Subcutaneous abdominal adipose tissue (tissue), 5 donors: ENCODE data around the gene ARID3A.

Source experiments
- H3K27ac ChIP-seq: one replicate; pipeline ENCODE4 v1.7.0; 2013; ENCODE audit warnings: low read depth, mild to moderate bottlenecking, inconsistent platforms, low read length, moderate library complexity
- H3K27me3 ChIP-seq, 5 donors: one replicate each; pipeline ENCODE4 v1.7.0; 2013; ENCODE audit warnings: low read length in 5 of 5, inconsistent platforms in 1 of 5; ENCODE audit not compliant: control insufficient read depth in 5 of 5, insufficient read depth in 4 of 5
- H3K36me3 ChIP-seq, 5 donors: one replicate each; pipeline ENCODE4 v1.7.0; 2013; ENCODE audit warnings: low read length in 5 of 5; ENCODE audit not compliant: control insufficient read depth in 5 of 5, insufficient read depth in 5 of 5
- H3K4me1 ChIP-seq, 5 donors: one replicate each; pipeline ENCODE4 v1.7.0; 2013; ENCODE audit warnings: low read length in 5 of 5, mild to moderate bottlenecking in 3 of 5, moderate library complexity in 1 of 5; ENCODE audit not compliant: control insufficient read depth in 5 of 5, insufficient read depth in 5 of 5
- H3K4me3 ChIP-seq, 5 donors: one replicate each; pipeline ENCODE4 v1.7.0; 2013; ENCODE audit warnings: low read length in 5 of 5, low read depth in 1 of 5
- H3K9ac ChIP-seq, 5 donors: one replicate each; pipeline ENCODE4 v1.7.0; 2013; ENCODE audit warnings: low read length in 5 of 5, mild to moderate bottlenecking in 4 of 5, moderate library complexity in 3 of 5
- H3K9me3 ChIP-seq, 5 donors: one replicate each; pipeline ENCODE4 v1.7.0; 2013; ENCODE audit warnings: low read length in 5 of 5; ENCODE audit not compliant: control insufficient read depth in 5 of 5
- donor health status: healthy.
- donor health status: healthy.
- donor health status: healthy.
- donor health status: healthy.
- donor health status: healthy.

Gene ARID3A

DNA sequence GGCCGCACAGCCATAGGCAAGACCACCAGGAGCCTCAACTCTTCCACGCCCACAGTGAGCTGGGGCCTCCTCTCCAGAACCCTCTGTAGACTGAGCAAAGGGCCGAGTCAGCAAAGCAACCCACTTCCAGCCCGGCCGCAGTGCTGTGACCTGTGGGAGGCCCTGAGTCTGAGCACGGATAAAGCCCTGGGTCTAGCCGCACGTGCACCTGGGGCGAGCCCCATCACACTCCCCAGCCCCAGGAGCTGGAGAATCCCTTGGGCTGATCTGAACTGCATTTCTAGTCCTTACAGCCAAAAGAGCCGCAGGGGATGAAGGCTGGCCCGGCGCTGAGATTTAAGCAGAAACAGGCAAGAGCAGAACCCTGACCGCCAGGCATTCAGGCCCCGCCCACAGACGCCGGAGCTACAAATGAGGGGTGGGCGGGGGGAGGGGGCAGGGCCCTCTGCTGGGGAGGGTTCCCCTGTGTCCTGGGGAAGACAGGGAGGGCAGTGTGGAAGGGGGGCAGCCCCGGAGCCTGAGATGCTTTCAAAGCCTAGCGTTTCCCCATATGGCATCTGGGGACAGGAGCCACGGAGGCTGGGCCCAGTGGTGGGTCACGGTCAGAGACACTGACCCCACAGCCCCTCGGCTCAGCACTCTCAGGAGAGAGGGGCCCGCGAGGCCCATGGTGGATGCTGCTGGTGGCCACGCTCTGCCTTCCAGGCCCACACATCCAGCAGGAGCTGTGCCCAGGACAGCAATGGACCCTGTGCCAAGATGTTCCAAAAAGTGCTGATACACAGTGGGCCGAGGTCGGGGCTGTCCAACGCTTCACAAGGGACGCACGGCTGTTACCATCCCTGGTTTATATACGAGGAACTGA lies 90.2 kb downstream of the ARID3A start:
- H3K9ac ChIP-seq = peak overlapping the region in 1 of 5 donors; percentile 48
- no peak overlapping the region for H3K27ac ChIP-seq
- no peaks in the 10 kb centered on the region for H3K9me3 ChIP-seq
- peaks cover 0 to 36% (median 28%) of the 10 kb centered on the region in 5 donors for H3K36me3 ChIP-seq
- no peaks in the 10 kb centered on the region for H3K27me3 ChIP-seq
- H3K4me3 ChIP-seq = peak overlapping the region in 3 of 5 donors; percentile 4 to 40 (median 17)
- peaks cover 13 to 60% (median 51%) of the 10 kb centered on the region in 5 donors for H3K4me1 ChIP-seq

- H3K36me3 ChIP-seq = peaks cover 0 to 30% (median 24%) of the 10 kb centered on the region in 5 donors
- peak overlapping the region in 3 of 5 donors; percentile 4 to 40 (median 17) for H3K4me3 ChIP-seq
- no peak overlapping the region for H3K27ac ChIP-seq
- no peaks in the 10 kb centered on the region for H3K27me3 ChIP-seq
- peak overlapping the region in 3 of 5 donors; percentile 1 to 48 (median 44) for H3K9ac ChIP-seq
- H3K9me3 ChIP-seq = no peaks in the 10 kb centered on the region
- peaks cover 13 to 63% (median 51%) of the 10 kb centered on the region in 5 donors for H3K4me1 ChIP-seq
These were observed 90.8 kb downstream of the ARID3A start for GRCh38 chr19:1016647-1017114.

- peak overlapping the region; percentile 16 for H3K27ac ChIP-seq
- peak overlapping the region in 2 of 5 donors; percentile 1 to 48 for H3K9ac ChIP-seq
- H3K9me3 ChIP-seq = no peaks in the 10 kb centered on the region
- no peaks in the 10 kb centered on the region for H3K27me3 ChIP-seq
- peaks cover 0 to 23% (median 18%) of the 10 kb centered on the region in 5 donors for H3K36me3 ChIP-seq
- H3K4me1 ChIP-seq = peaks cover 13 to 65% (median 51%) of the 10 kb centered on the region in 5 donors
- peak overlapping the region in 2 of 5 donors; percentile 17 to 40 for H3K4me3 ChIP-seq
These were observed 91.5 kb downstream of the ARID3A start for GRCh38 chr19:1017115-1017905.

DNA sequence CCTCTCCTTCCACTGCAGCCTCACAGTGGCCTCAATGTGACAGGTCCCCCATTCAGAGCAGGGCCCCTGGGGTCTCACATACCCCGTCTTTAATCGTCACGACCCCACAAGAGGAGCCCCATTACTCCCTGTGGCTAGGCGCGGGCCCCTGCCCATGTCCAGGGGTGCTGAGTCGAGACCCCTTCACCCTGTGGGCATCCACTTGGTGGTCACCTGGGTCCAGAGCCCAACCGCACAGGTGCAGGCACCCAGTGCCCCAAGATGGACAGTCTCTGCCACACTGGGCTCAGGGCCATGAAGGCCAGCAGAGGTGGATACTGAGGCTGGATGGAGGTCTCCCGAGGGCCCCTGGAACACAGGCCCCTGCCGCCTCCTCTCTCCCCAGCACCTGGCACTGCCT lies 92.1 kb downstream of the ARID3A start:
- H3K27ac ChIP-seq = no peak overlapping the region
- H3K9me3 ChIP-seq = no peaks in the 10 kb centered on the region
- H3K4me3 ChIP-seq = no peak overlapping the region
- peak overlapping the region in 3 of 5 donors; percentile 22 to 58 (median 48) for H3K9ac ChIP-seq
- peaks cover 0 to 18% (median 13%) of the 10 kb centered on the region in 5 donors for H3K36me3 ChIP-seq
- no peaks in the 10 kb centered on the region for H3K27me3 ChIP-seq
- H3K4me1 ChIP-seq = peaks cover 13 to 65% (median 51%) of the 10 kb centered on the region in 5 donors

GRCh38 chr19:1018393-1018792 lies 92.6 kb downstream of the ARID3A start:
- Histone ChIP-seq H3K4me1 (peaks cover 13 to 65% (median 51%) of the 10 kb centered on the region in 5 donors), H3K27ac (no peak overlapping the region), H3K36me3 (peaks cover 0 to 13% (median 8%) of the 10 kb centered on the region in 5 donors), H3K4me3 (no peak overlapping the region), H3K9ac (peak overlapping the region in 1 of 5 donors; percentile 58), H3K27me3 (no peaks in the 10 kb centered on the region), H3K9me3 (no peaks in the 10 kb centered on the region)

DNA sequence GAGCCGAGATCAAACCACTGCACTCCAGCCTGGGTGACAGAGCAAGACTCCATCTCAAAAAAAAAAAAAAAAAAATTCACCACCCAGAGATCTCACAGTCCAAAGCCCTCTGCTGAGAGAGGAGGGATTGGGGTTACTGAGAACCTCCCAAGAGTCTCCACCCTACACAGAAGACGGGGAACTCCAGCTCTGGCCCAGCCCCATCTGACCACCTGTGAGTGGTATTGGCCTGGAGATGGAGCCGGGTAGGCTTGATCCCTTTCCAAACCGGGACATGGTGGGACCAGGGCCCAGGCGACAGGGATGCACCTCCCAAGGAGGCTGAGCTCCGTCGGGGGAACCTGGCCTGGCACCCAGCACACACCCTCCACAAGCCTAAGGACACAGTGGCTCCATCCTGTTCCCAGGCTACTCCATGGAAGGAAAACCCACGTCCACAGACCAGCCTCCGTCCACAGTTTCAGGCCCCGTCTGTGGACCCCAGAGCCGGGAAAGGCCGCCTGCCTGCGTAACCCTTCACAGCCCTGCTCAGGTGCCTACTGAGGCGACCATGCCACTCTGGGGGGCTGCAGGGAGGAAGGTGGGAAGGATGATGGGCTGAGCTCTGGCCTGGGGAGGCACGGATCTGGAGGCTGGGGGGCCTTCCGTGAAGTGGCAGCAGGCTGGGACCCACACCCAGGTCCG lies 93.2 kb downstream of the ARID3A start:
- Histone ChIP-seq H3K4me3 (peak overlapping the region; percentile 40 to 94 (median 84)), H3K4me1 (peaks cover 13 to 65% (median 51%) of the 10 kb centered on the region in 5 donors), H3K27ac (peak overlapping the region; percentile 62), H3K9me3 (no peaks in the 10 kb centered on the region), H3K36me3 (peaks cover 0 to 6% (median 1%) of the 10 kb centered on the region in 5 donors), H3K9ac (peak overlapping the region in 4 of 5 donors; percentile 63 to 96 (median 94)), H3K27me3 (no peaks in the 10 kb centered on the region)

GRCh38 chr19:1019616-1019961 lies 93.8 kb downstream of the ARID3A start:
- H3K9ac ChIP-seq = peak overlapping the region in 4 of 5 donors; percentile 63 to 96 (median 94)
- H3K9me3 ChIP-seq = no peaks in the 10 kb centered on the region
- H3K4me3 ChIP-seq = peak overlapping the region; percentile 80 to 94 (median 89)
- H3K27me3 ChIP-seq = no peaks in the 10 kb centered on the region
- peak overlapping the region; percentile 62 for H3K27ac ChIP-seq
- peaks cover 13 to 64% (median 51%) of the 10 kb centered on the region in 5 donors for H3K4me1 ChIP-seq
- H3K36me3 ChIP-seq = peaks cover 0 to 3% (median 0%) of the 10 kb centered on the region in 5 donors

DNA sequence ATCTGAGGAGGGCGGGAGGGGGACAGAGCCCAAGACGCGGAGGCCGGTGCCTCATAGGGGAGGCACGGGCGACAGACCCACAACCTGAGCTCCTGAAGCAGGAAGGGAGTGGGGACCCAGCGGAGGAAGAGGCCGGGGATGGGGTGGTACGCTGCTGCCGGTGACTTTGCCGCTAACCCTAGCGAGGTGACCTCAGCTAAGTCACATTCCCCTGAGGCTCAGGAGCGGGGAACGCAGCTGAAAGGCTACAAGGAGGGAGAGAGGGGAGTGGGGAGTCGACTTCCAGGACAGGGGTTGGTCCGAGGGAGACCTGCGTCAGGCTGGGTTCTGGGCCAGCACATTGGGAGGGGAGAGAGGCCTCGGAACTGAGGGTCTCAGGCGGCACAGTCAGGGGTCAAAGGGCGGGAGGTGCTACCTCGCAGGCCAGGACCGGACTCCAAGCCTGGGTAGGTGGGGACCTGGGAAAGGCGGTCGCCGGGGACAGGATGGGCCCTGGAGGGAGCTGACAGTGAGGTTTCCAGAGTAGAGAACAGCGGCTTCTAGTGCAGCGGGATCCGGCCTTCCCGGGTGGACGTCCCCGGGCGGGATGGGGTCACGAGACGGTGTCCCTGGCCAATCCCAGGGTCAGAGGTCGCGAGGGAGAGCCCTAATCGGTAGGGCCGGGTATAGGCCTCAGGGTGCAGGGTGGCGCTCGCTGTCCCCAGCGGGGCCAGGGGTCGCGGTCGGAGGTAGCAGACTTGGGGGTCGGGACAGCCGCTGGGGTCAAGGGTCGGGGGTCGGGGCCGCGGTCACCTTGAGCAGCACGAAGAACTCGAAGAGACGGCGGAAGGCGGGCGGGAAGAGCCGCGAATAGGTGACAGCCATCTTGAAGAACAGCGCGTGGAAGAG lies 94.4 kb downstream of the ARID3A start:
- Histone ChIP-seq H3K36me3 (no peaks in the 10 kb centered on the region), H3K4me3 (peak overlapping the region; percentile 80 to 94 (median 89)), H3K9ac (peak overlapping the region; percentile 63 to 96 (median 94)), H3K9me3 (no peaks in the 10 kb centered on the region), H3K27me3 (no peaks in the 10 kb centered on the region), H3K27ac (peak overlapping the region; percentile 62), H3K4me1 (peaks cover 13 to 61% (median 51%) of the 10 kb centered on the region in 5 donors)
